HG03565 (cell line): ENCODE results near the gene KLRB1.
"Not testable (repeated sequence)": the region's sequence is repeated elsewhere in the genome, so short reads cannot be mapped to it uniquely, and the experiment has no call there.

Experiments used
- ATAC-seq: cut with Tn5 transposase; IDR thresholded peaks from one replicate; pipeline ENCODE4 v1.9.1; 2021; ENCODE audit warnings: mild to moderate bottlenecking, moderate library complexity; ENCODE audit not compliant: unreplicated experiment

Gene KLRB1

GRCh38 chr12:9545489-9545888, 62.2 kb downstream of the KLRB1 start:
- not testable (repeated sequence) for ATAC-seq
